Keratinocyte (primary cell): ENCODE measurements around the gene ZRSR2. TPM values are rescaled to one million over a fixed set of nuclear protein-coding genes. Genes with fewer than 3 reads are reported as not detected.

Experiments
- DNase-seq: peaks from one replicate; pipeline ENCODE4 v3.0.0-alpha.2; 2011; ENCODE audit warnings: low read depth, missing footprints, low spot score
- FAIRE-seq: peaks from 2 replicates; lab custom pipeline; 2011; peaks lifted over from hg19 to GRCh38; lab: Jason Lieb, UNC
- H2AFZ ChIP-seq: 2 replicates; pipeline ENCODE4 v1.6.0; 2012; ENCODE audit warnings: low read length, control low read depth, inconsistent platforms; ENCODE audit not compliant: control insufficient read depth
- H3K27ac ChIP-seq: 2 replicates; pipeline ENCODE4 v1.5.1; 2011; ENCODE audit warnings: low read length; ENCODE audit not compliant: control insufficient read depth, insufficient read depth
- H3K27me3 ChIP-seq: 3 replicates; pipeline ENCODE4 v1.6.0; 2011; ENCODE audit warnings: low read length; ENCODE audit not compliant: control insufficient read depth, insufficient read depth; ENCODE audit errors: extremely low read depth
- H3K36me3 ChIP-seq, 2 experiments: 2 replicates in 1 of 2; 3 replicates in 1 of 2; pipeline ENCODE4 v1.5.1; 2011; ENCODE audit warnings: low read length in 2 of 2, mild to moderate bottlenecking in 1 of 2; ENCODE audit not compliant: control insufficient read depth in 2 of 2, insufficient read depth in 2 of 2; ENCODE audit errors: extremely low read depth in 1 of 2
- H3K4me1 ChIP-seq: 3 replicates; pipeline ENCODE4 v1.5.1; 2011; ENCODE audit warnings: low read length; ENCODE audit not compliant: control insufficient read depth, insufficient read depth; ENCODE audit errors: extremely low read depth
- H3K4me2 ChIP-seq: 3 replicates; pipeline ENCODE4 v1.6.0; 2011; ENCODE audit warnings: low read depth, low read length; ENCODE audit not compliant: control insufficient read depth, insufficient read depth; ENCODE audit errors: extremely low read depth
- H3K4me3 ChIP-seq, 3 experiments: fragments of 200-600 bp in 1 of 3; sonication (generic) in 1 of 3; 2 replicates in 2 of 3; 3 replicates in 1 of 3; pipeline ENCODE4 v1.5.1; 2011 to 2016; ENCODE audit warnings: low read length in 3 of 3, mild to moderate bottlenecking in 3 of 3, control low read depth in 2 of 3, inconsistent platforms in 1 of 3, low read depth in 1 of 3, mixed read lengths in 1 of 3, mixed run types in 1 of 3, moderate library complexity in 1 of 3; ENCODE audit not compliant: control insufficient read depth in 2 of 3, insufficient read depth in 2 of 3; ENCODE audit errors: extremely low read depth in 1 of 3
- H3K79me2 ChIP-seq: 2 replicates; pipeline ENCODE4 v1.6.0; 2012; ENCODE audit warnings: low read length; ENCODE audit not compliant: control insufficient read depth, insufficient read depth
- H3K9ac ChIP-seq: 3 replicates; pipeline ENCODE4 v1.6.0; 2011; ENCODE audit warnings: low read length; ENCODE audit not compliant: control insufficient read depth, insufficient read depth; ENCODE audit errors: extremely low read depth
- H3K9me1 ChIP-seq: 3 replicates; pipeline ENCODE4 v1.6.0; 2011; ENCODE audit warnings: low read length; ENCODE audit not compliant: control insufficient read depth, insufficient read depth; ENCODE audit errors: extremely low read depth
- H3K9me3 ChIP-seq: 2 replicates; pipeline ENCODE4 v1.5.1; 2012; ENCODE audit warnings: low read depth, low read length; ENCODE audit not compliant: control insufficient read depth
- H4K20me1 ChIP-seq: 3 replicates; pipeline ENCODE4 v1.6.0; 2011; ENCODE audit warnings: low read length; ENCODE audit not compliant: control insufficient read depth, insufficient read depth; ENCODE audit errors: extremely low read depth
- EZH2 ChIP-seq: IDR thresholded peaks from one replicate; pipeline ENCODE4 v1.6.1; 2012; ENCODE audit warnings: inconsistent platforms, mild to moderate bottlenecking, low read length, moderate library complexity
- dilution Hi-C: fragments of 300-500 bp; cut with MboI; formaldehyde crosslinking; loops from one replicate; pipeline ENCODE4 v1.7.0; 2020; ENCODE audit warnings: low sequenced_read_pairs; ENCODE audit not compliant: extremely low pct_ligation_motif_present
- polyA plus RNA-seq, 5 experiments: library from polyadenylated mRNA; depleted of rRNA in 3 of 5; stranded (reverse) in 3 of 5; stranded (forward) in 1 of 5; unstranded in 1 of 5; fragments of >200 nt; gene quantifications; 1 replicate in 1 of 5; 2 replicates in 3 of 5; 3 replicates in 1 of 5; pipeline versions ENCODE4 v1.2.1 to v1.2.3, GENCODE V29; 2011 to 2012; ENCODE audit warnings: missing spikeins in 2 of 5, low read depth in 1 of 5, low replicate concordance in 1 of 5
- TF ChIP-seq, protein P1 (sequence below), 3 experiments: IDR thresholded peaks in 1 of 3; conservative IDR thresholded peaks in 1 of 3; optimal IDR thresholded peaks in 1 of 3; 2 replicates in 2 of 3; 3 replicates in 1 of 3; pipeline versions ENCODE3 to v1.5.1; 2011; ENCODE audit warnings: low read length in 3 of 3, mild to moderate bottlenecking in 3 of 3, moderate library complexity in 2 of 3, control low read depth in 1 of 3, inconsistent platforms in 1 of 3; ENCODE audit not compliant: insufficient read depth in 2 of 3; ENCODE audit errors: extremely low read depth in 1 of 3

Gene ZRSR2
- polyA plus RNA-seq, 1 donor (not counting 4 experiments of a cell fraction or from before 2014, with no cell fraction given): 13.7 TPM

DNA sequence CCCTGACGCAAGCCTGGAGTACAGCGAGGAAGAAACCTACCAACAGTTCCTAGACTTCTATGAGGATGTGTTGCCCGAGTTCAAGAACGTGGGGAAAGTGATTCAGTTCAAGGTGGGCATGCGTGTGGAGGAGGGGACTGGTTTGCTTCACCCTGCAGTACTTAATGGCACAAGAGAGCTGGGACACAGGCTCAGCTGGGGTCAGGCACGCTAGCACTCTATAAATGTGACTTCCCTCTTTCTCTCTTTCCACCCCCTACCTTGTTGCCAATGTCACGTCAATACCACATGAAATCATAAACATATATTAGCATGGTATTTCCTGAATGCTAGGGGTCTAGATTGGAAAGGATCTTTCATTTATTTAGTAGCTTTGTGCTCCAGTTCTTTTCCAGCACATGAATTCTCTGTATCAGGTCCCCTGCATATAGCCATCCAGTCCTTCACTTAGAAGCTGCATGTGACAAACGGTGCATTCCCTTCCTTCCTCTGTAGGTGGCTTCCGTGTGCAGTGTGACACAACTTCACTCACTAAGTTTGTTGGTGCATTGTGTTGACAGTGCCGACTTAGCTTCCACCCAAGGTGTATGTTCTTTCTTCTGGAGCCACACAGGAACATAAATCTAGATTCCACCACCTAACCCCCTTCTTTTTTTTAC lies 25.6 kb downstream of the ZRSR2 start:
- no peaks in the 10 kb centered on the region for H3K9me3 ChIP-seq
- FAIRE-seq: no peak
- no peaks in the 10 kb centered on the region for H3K27me3 ChIP-seq
- no peaks in the 10 kb centered on the region for H3K9me1 ChIP-seq
- dilution Hi-C loops: no loop called here
- H3K27ac ChIP-seq: no peak overlapping the region
- no peak overlapping the region for H3K4me2 ChIP-seq
- no peaks in the 10 kb centered on the region for H4K20me1 ChIP-seq
- no peak for TF ChIP-seq EZH2
- TF ChIP-seq, protein P1, sequence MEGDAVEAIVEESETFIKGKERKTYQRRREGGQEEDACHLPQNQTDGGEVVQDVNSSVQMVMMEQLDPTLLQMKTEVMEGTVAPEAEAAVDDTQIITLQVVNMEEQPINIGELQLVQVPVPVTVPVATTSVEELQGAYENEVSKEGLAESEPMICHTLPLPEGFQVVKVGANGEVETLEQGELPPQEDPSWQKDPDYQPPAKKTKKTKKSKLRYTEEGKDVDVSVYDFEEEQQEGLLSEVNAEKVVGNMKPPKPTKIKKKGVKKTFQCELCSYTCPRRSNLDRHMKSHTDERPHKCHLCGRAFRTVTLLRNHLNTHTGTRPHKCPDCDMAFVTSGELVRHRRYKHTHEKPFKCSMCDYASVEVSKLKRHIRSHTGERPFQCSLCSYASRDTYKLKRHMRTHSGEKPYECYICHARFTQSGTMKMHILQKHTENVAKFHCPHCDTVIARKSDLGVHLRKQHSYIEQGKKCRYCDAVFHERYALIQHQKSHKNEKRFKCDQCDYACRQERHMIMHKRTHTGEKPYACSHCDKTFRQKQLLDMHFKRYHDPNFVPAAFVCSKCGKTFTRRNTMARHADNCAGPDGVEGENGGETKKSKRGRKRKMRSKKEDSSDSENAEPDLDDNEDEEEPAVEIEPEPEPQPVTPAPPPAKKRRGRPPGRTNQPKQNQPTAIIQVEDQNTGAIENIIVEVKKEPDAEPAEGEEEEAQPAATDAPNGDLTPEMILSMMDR (optimal IDR thresholded peaks at IDR 0.05 in 1 of 3, IDR thresholded peaks at IDR 0.05 in 1 of 3, conservative IDR thresholded peaks at IDR 0.05 in 1 of 3; ENCODE audit: extremely low read depth in 1 of 3, insufficient read depth in 2 of 3, low read length in 3 of 3): peak; percentile 19 to 59 (median 31)
- H2AFZ ChIP-seq: no peak overlapping the region
- no peak overlapping the region for H3K9ac ChIP-seq
- H3K4me1 ChIP-seq: no peaks in the 10 kb centered on the region
- no peak overlapping the region for H3K4me3 ChIP-seq
- no peaks in the 10 kb centered on the region for H3K79me2 ChIP-seq
- H3K36me3 ChIP-seq: peaks cover 10 to 19% of the 10 kb centered on the region in 2 experiments
- DNase-seq: no peak

DNA sequence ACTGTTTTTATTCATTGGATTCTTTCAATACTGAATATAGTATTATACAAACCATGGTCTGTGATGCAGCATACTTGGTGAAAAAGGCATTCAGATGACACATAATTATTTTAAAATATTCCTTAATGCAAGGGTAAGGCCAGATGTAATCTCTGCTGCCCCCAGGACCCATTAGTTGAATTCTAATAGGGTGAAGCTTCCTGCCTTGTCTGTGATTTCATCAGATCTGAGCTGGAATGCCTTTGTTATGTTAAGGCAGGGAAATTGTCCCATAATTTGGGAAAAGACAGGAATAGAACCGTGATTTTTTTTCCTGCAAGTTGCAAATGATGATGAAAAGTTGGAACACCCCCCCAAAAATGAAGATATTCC lies 26.1 kb downstream of the ZRSR2 start:
- H3K4me1 ChIP-seq: no peaks in the 10 kb centered on the region
- no peak for DNase-seq
- H3K4me3 ChIP-seq: no peak overlapping the region
- dilution Hi-C loops: no loop called here
- no peak overlapping the region for H3K27ac ChIP-seq
- no peak overlapping the region for H3K4me2 ChIP-seq
- peaks cover 10 to 17% of the 10 kb centered on the region in 2 experiments for H3K36me3 ChIP-seq
- no peaks in the 10 kb centered on the region for H3K27me3 ChIP-seq
- no peaks in the 10 kb centered on the region for H4K20me1 ChIP-seq
- no peak for FAIRE-seq
- no peaks in the 10 kb centered on the region for H3K79me2 ChIP-seq
- H3K9me3 ChIP-seq: no peaks in the 10 kb centered on the region
- H3K9ac ChIP-seq: no peak overlapping the region
- no peaks in the 10 kb centered on the region for H3K9me1 ChIP-seq
- no peak for TF ChIP-seq EZH2
- TF ChIP-seq, protein P1 (optimal IDR thresholded peaks at IDR 0.05 in 1 of 3, IDR thresholded peaks at IDR 0.05 in 1 of 3, conservative IDR thresholded peaks at IDR 0.05 in 1 of 3; ENCODE audit: extremely low read depth in 1 of 3, insufficient read depth in 2 of 3, low read length in 3 of 3): peak in 1 of 3 experiments; percentile 4
- H2AFZ ChIP-seq: no peak overlapping the region
